Stimulated activated CD4-positive, alpha-beta T cell treated with anti-CD3 and anti-CD28 coated beads, Interleukin-4, amount 100 ng/mL, for 48 hours (primary cell): ENCODE measurements around the gene FAM229A.
A peak's percentile ranks its signal among the peaks of the same experiment; 100 is the strongest.
"Not testable (repeated sequence)": the region's sequence is repeated elsewhere in the genome, so short reads cannot be mapped to it uniquely, and the experiment has no call there.

Source experiments
- DNase-seq, 2 donors: peaks; one replicate each; pipeline ENCODE4 v3.0.0-alpha.2; 2020; ENCODE audit warnings: low read depth in 2 of 2

The FAM229A gene

GRCh38 chr1:32377541-32378220, 15.4 kb upstream of the FAM229A start:
- DNase-seq: no peak

GRCh38 chr1:32376199-32376598, 13.9 kb upstream of the FAM229A start:
- no peak for DNase-seq

GRCh38 chr1:32373996-32374592, 11.8 kb upstream of the FAM229A start:
- no peak for DNase-seq

GRCh38 chr1:32372149-32372756, 10.0 kb upstream of the FAM229A start:
- DNase-seq: no peak

- DNase-seq: no peak
Measured at GRCh38 chr1:32367912-32368635, 5.8 kb upstream of the FAM229A start.

- no peak for DNase-seq
Measured at GRCh38 chr1:32365445-32365844, 3.2 kb upstream of the FAM229A start.

- no peak for DNase-seq
Measured at GRCh38 chr1:32364836-32365235, 2.6 kb upstream of the FAM229A start.

- DNase-seq: no peak
Measured at GRCh38 chr1:32363713-32364112, 1.4 kb upstream of the FAM229A start.

GRCh38 chr1:32361674-32362473, 411 bp downstream of the FAM229A start:
- no peak for DNase-seq

- DNase-seq: no peak
Measured at GRCh38 chr1:32361308-32361673, 994 bp downstream of the FAM229A start.

GRCh38 chr1:32358435-32358834, 3.9 kb downstream of the FAM229A start:
- DNase-seq: no peak

GRCh38 chr1:32357614-32358013, 4.7 kb downstream of the FAM229A start:
- no peak for DNase-seq

- DNase-seq: no peak
Measured at GRCh38 chr1:32356478-32356877, 5.8 kb downstream of the FAM229A start.

- DNase-seq: not testable (repeated sequence)
Measured at GRCh38 chr1:32355778-32356177, 6.5 kb downstream of the FAM229A start.

- no peak for DNase-seq
Measured at GRCh38 chr1:32353886-32354570, 8.3 kb downstream of the FAM229A start.

- no peak for DNase-seq
Measured at GRCh38 chr1:32353431-32353830, 8.9 kb downstream of the FAM229A start.

- DNase-seq: no peak
Measured at GRCh38 chr1:32352831-32353383, 9.4 kb downstream of the FAM229A start.

- no peak for DNase-seq
Measured at GRCh38 chr1:32352239-32352745, 10.0 kb downstream of the FAM229A start.

GRCh38 chr1:32351399-32352238, 10.7 kb downstream of the FAM229A start:
- DNase-seq: peak; percentile 89 to 90
